Muscle layer of colon (tissue), 2 donors: ENCODE measurements around the gene MAML1.
"Not testable (repeated sequence)": the region's sequence is repeated elsewhere in the genome, so short reads cannot be mapped to it uniquely, and the experiment has no call there.

Experiments used
- H3K27ac ChIP-seq: one replicate; pipeline ENCODE4 v1.7.0; 2013; ENCODE audit warnings: low read depth, mild to moderate bottlenecking, low read length, moderate library complexity
- H3K27me3 ChIP-seq, 2 donors: one replicate each; pipeline ENCODE4 v1.7.0; 2013; ENCODE audit warnings: low read length in 2 of 2, mild to moderate bottlenecking in 2 of 2; ENCODE audit not compliant: insufficient read depth in 2 of 2, control insufficient read depth in 1 of 2
- H3K36me3 ChIP-seq: one replicate; pipeline ENCODE4 v1.7.0; 2013; ENCODE audit warnings: mild to moderate bottlenecking, low read length; ENCODE audit not compliant: insufficient read depth
- H3K4me1 ChIP-seq: one replicate; pipeline ENCODE4 v1.7.0; 2013; ENCODE audit warnings: mild to moderate bottlenecking, low read length; ENCODE audit not compliant: insufficient read depth
- H3K4me3 ChIP-seq, 2 donors: one replicate each; pipeline ENCODE4 v1.7.0; 2013; ENCODE audit warnings: low read length in 2 of 2, low read depth in 1 of 2, mild to moderate bottlenecking in 1 of 2, moderate library complexity in 1 of 2
- H3K9ac ChIP-seq: one replicate; pipeline ENCODE4 v1.7.0; 2013; ENCODE audit warnings: low read length
- H3K9me3 ChIP-seq: one replicate; pipeline ENCODE4 v1.7.0; 2013; ENCODE audit warnings: mild to moderate bottlenecking, low read length
- donor health status: abdominal sarcoma.
- donor health status: Adenocarcinoma of cecum.

The MAML1 gene

DNA sequence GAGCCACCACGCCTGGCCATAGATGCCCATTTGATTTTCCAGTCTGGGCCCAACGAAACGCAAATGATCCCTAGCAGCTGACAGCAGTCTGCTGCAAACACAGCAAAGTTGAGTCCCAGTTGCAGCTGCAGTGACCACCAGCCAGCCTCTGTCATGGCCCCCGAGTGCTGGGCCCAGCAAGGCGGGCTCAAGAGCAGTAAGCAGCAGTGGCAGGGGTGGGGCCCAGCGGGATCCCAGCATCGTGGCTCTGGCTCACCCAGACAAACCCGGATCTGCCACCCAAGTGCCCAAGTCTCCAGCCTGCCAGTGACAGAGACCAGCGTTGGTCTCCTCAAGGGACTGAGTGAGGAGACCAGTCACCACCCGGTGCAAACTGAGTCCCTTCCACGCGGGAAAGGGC lies 54.2 kb downstream of the MAML1 start:
- no peak overlapping the region for H3K27ac ChIP-seq
- no peak overlapping the region for H3K9ac ChIP-seq
- no peaks in the 10 kb centered on the region for H3K36me3 ChIP-seq
- no peaks in the 10 kb centered on the region for H3K27me3 ChIP-seq
- no peaks in the 10 kb centered on the region for H3K9me3 ChIP-seq
- peaks cover 3% of the 10 kb centered on the region for H3K4me1 ChIP-seq
- no peak overlapping the region for H3K4me3 ChIP-seq

DNA sequence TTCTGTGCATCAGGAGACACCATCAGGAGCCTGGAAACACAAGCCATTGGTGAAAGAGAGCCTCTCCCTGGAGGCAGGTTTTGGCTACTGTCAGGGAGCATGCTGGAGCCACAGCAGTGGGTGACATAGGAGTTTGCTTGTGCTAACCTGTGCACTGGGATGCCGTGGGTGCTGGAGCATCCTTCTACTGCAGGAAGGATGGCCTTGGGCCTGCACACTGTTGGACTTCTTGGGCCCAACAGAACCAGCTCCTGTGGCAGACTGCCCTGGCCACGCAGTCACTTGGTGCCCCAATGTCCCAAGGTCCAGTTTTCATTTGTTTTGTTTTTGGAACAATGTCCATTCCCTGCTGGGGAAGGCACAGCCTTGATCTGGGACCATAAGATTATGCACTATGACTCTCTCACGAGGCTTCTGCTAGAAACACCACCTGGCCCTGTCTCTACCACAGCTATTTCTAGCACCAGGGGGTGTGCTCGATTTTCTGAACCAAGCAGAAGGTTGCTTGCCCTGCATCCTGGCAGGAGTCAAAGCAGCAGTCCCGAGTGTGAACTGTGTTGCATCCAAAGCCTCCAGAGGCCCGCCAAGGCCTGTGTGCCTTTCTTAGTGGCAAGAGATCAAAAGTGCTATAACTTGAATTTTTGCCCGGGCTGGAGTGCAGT lies 55.7 kb downstream of the MAML1 start:
- Histone ChIP-seq H3K4me1 (no peaks in the 10 kb centered on the region), H3K27me3 (no peaks in the 10 kb centered on the region), H3K27ac (no peak overlapping the region), H3K9me3 (no peaks in the 10 kb centered on the region), H3K36me3 (no peaks in the 10 kb centered on the region), H3K9ac (no peak overlapping the region), H3K4me3 (no peak overlapping the region)

DNA sequence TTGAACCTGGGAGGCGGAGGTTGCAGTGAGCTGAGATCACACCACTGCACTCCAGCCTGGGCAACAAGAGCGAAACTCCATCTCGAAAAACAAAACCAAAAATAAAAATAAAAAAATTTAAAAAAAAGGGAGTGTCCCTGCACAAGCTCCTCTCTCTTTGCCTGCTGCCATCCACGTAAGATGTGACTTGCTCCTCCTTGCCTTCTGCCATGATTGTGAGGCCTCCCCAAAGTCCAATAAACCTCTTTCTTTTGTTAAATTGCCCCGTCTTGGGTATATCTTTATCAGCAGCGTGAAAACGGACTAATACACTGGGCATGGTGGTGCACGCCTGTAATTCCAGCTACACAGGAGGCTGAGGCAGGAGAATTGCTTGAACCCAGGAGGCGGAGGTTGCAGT lies 56.7 kb downstream of the MAML1 start:
- H3K4me1 ChIP-seq, H3K27me3 ChIP-seq, H3K9me3 ChIP-seq, H3K9ac ChIP-seq, H3K36me3 ChIP-seq, H3K27ac ChIP-seq, H3K4me3 ChIP-seq: not testable (repeated sequence)

DNA sequence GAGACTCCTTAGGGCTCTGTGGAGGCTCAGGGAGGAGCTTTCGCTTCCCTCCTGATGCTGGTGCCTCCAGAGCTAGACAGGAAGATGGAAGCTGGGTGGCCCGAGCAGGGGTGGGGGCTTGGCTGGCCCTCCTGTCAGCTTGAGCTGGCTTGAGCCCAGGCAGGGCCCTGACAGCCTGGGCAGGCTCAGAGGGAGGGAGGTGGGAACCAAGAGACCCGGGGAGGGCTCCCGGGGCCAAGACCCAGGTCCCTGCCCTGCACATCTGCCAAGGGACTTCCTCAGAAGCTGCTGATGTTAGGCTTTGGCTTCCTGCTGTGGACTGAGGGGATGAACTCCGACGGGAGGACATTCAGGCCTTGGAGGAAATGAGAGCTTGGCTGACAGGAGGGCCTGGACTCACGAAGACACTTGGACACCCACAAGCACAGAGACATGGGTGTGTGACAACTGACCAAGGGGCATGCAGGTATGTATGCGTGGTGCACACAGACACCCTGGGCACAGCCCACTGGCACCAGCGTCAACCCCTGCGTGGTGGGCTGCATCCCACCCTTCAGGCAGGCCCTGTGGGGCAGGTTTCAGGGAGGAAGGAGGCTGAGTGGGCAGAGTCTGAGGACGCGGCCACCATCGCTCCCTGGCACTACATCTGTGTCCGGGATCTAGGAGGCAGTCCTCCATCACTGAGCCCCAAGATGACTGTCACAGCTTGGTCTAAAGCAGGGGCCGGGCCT lies 59.4 kb downstream of the MAML1 start:
- Histone ChIP-seq H3K4me3 (no peak overlapping the region), H3K4me1 (peaks cover 20% of the 10 kb centered on the region), H3K9me3 (no peaks in the 10 kb centered on the region), H3K27ac (no peak overlapping the region), H3K27me3 (no peaks in the 10 kb centered on the region), H3K9ac (no peak overlapping the region), H3K36me3 (no peaks in the 10 kb centered on the region)

DNA sequence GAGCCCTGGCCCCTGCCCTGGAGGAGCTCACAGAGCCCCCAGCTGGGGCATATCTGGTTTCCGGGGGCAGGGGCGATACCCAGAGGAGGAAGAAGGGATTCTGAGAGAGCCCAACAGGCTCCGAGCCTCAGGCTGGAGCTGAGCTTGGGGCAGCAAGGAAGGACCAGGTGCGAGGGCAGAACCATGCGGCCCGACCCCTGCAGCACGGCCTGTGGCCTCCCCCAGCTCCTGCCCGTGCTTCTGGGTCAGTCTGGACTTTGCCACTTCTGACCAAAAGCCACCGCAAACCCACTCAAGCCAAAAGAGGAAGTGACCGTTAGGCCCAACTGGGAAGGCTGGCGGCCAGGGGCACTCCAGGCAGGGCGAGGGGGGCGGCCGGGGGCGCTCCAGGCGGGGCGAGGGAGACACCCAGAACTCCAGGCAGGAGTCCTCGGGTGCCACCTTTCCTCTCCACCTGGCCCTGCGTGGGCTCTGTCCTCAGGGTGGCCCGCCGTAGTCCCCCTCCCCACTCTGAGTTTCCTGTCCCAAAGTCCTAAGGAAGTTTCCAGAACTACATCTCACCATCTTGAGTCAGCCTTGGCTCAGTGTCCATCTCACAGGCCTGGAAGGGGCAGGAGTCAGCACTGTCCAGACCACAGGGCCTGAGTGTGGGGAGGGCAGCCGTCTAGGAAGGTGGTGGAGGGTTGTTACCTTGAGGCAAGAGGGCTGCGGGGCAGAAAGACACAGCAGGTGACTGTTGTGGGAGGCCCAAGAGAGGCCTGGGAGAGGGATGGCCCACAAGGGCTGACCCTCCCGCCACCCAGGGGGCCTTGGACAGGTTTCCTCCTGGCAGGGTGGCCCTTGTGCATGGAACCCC lies 60.2 kb downstream of the MAML1 start:
- Histone ChIP-seq H3K4me1 (peaks cover 20% of the 10 kb centered on the region), H3K4me3 (no peak overlapping the region), H3K9me3 (no peaks in the 10 kb centered on the region), H3K27me3 (no peaks in the 10 kb centered on the region), H3K27ac (peak overlapping the region; percentile 39), H3K9ac (no peak overlapping the region), H3K36me3 (no peaks in the 10 kb centered on the region)

DNA sequence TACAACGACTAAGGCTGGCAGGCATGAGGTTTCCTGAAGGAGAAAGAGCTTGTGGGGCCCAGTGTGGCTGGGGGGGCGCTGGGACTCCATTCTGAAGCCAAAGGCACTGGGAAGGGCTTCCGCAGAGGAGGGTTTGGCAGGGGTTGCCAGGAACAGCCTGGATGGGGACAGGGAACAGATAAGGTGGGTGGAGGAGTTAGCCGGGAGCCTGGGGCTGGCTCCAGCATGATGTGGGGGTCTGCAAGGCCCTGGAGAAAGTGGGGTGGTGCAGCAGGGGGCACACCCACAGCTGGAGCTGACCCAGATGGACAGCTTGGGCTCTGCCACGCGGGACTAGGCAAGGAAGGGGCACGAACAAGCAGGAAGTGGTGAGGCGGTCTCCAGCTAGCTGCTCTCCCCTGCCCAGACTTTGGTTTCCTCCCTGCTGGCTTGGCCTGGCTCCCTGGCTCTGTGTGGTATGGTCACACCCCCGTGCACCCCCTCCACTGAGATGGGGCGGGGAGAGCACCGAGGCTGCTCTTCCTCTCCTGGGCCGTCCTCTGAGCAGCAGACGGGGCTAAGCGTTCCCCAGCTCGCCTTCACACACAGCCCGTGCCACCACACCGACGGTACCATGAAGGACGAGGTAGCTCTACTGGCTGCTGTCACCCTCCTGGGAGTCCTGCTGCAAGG lies 61.0 kb downstream of the MAML1 start, which contains the start of gene LTC4S:
LTC4S (plus strand) TSS at position 519 of the 672 bp plus-strand sequence; CDS start at position 614, 95 bp downstream.
- Histone ChIP-seq H3K9ac (no peak within 1 kb of the TSS), H3K4me3 (no peak within 1 kb of the TSS), H3K9me3 (no peaks in the 10 kb centered on the region), H3K27ac (peak within 1 kb of the TSS; percentile 39), H3K36me3 (peaks cover 7% of the 10 kb centered on the region), H3K4me1 (peaks cover 20% of the 10 kb centered on the region), H3K27me3 (no peaks in the 10 kb centered on the region)

DNA sequence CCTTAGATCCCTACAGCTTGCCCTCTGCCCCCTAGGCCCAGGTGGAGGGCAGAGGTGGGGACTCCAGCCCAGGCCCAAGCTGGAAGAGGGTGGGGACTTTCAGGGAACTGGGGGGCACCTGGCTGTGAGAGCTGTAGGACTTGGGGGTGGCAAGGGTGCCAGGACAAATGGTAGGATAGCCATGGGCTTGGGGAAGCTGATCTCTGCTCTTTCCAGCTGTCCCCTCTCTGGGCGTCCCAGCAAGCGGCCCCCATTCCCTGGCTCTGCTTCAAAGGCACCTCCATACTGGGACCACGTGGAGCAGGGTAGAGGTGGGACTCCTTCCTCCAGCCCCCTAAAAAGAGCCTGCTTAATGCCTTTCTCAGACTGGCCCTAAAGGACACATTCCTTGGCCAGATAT lies 61.5 kb downstream of the MAML1 start:
- Histone ChIP-seq H3K9ac (no peak overlapping the region), H3K27me3 (no peaks in the 10 kb centered on the region), H3K27ac (peak overlapping the region; percentile 36), H3K4me3 (no peak overlapping the region), H3K36me3 (peaks cover 13% of the 10 kb centered on the region), H3K4me1 (peaks cover 20% of the 10 kb centered on the region), H3K9me3 (no peaks in the 10 kb centered on the region)

DNA sequence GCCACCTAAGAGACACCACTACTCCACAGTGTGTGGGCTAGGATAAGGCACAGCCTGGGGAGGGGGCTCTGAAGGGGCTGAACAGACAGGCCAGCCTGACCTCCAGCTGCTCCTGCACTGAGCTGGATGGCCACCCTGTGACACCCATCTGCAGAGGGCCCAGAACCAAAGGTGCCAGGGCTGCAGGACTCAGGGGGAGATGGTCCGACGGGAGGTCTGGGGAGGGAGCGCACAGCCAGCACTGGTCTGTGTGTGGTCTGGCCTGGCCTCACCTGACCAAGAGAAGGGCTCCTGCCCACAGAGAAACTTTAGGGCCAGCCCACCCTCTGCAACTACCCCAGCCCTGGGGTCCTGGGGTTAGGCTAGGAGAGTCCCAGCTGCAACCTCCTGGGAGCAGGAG lies 62.0 kb downstream of the MAML1 start:
- H3K9ac ChIP-seq, result no peak overlapping the region
- H3K27me3 ChIP-seq, result no peaks in the 10 kb centered on the region
- peak overlapping the region; percentile 36 for H3K27ac ChIP-seq
- no peaks in the 10 kb centered on the region for H3K9me3 ChIP-seq
- peaks cover 20% of the 10 kb centered on the region for H3K4me1 ChIP-seq
- H3K4me3 ChIP-seq, result no peak overlapping the region
- H3K36me3 ChIP-seq, result peaks cover 17% of the 10 kb centered on the region

DNA sequence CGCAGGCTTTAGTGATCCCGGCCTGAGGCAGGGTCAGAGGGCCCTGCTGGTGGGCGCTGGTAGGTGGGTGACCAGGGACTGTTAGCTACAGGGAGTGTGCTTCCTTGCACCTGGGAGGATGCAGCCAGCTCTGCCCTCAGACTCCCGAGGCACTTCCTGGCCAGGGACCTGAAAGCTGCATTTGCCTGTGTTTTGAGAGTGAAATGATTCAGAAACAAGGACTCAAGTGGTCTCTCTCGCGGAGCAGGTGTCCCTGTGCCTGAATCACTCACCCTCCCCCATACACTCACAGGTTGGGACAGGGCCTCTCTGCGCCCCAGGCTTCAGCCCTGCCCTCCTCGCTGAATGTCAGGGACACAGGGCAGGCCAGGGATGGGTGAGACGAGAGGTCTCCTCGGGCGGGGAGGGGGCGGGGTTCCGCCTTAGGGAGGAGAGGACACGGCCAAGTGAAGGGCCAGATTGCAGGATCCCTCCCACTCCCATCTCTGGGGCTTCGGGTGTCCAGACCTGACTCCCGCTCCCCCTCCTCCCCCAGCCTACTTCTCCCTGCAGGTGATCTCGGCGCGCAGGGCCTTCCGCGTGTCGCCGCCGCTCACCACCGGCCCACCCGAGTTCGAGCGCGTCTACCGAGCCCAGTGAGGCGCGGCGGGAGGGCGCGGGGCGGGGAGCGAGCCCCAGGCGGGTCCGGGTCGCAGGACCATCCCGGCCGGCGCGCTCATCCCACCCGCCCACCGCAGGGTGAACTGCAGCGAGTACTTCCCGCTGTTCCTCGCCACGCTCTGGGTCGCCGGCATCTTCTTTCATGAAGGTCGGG lies 62.6 kb downstream of the MAML1 start:
- Histone ChIP-seq H3K27ac (no peak overlapping the region), H3K27me3 (no peaks in the 10 kb centered on the region), H3K36me3 (peaks cover 24% of the 10 kb centered on the region), H3K9me3 (no peaks in the 10 kb centered on the region), H3K9ac (no peak overlapping the region), H3K4me3 (peak overlapping the region; percentile 49), H3K4me1 (peaks cover 20% of the 10 kb centered on the region)

DNA sequence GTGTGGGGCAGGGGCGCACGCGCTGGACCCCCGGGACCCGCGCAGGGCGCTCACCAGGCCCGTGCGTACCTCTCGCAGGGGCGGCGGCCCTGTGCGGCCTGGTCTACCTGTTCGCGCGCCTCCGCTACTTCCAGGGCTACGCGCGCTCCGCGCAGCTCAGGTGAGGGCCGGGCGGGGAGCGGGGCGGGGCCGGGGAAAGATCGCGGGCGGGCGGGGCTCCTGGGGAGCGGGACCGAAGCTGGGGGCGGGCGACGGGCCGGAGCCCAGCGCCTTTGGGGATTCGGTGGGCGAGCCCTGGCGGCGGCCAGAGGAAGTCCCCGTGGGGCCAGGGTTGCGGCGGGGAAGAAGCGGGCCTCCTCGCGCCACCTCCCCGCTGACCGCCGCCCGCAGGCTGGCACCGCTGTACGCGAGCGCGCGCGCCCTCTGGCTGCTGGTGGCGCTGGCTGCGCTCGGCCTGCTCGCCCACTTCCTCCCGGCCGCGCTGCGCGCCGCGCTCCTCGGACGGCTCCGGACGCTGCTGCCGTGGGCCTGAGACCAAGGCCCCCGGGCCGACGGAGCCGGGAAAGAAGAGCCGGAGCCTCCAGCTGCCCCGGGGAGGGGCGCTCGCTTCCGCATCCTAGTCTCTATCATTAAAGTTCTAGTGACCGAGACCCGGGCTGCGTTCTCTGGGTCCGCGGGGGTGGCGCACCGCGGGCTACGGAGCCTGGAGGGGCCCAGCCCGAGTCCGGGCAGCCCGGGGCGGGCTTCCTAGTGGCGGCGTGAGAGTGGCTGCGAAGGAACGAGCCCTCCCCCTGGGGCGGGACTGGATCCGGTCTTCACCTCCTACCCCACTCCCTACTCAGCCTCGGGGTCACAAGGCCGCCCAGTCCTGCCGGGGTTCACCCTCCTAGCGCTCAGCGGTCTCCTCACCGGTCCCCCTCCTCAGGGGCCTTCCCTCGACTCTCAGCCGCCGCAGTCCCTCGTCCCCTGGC lies 63.5 kb downstream of the MAML1 start:
- Histone ChIP-seq H3K4me3 (peak overlapping the region; percentile 49), H3K27ac (peak overlapping the region; percentile 73), H3K4me1 (peaks cover 20% of the 10 kb centered on the region)

More for the DNA sequence above, 63.5 kb downstream of the MAML1 start:
- Histone ChIP-seq H3K36me3 (peaks cover 26% of the 10 kb centered on the region), H3K9me3 (no peaks in the 10 kb centered on the region), H3K9ac (no peak overlapping the region), H3K27me3 (no peaks in the 10 kb centered on the region)
